IMR-90 (cell line): ENCODE measurements around the gene PACS1. TPM values are rescaled to one million over a fixed set of nuclear protein-coding genes. Genes with fewer than 3 reads are reported as not detected.

Source experiments
- ATAC-seq: fragments of 200-7000 bp; cut with Tn5 transposase; 2 replicates; pipeline ENCODE4 v1.9.1; 2020; ENCODE audit warnings: low read depth, mild to moderate bottlenecking, moderate library complexity
- BruUV-seq: library from RNA; stranded (reverse); fragments of 400-500 nt; replicated peaks from 2 replicates; lab custom pipeline; 2021; lab: Mats Ljungman, UMichigan
- CTCF ChIA-PET: fragments of 300-600 bp; formaldehyde crosslinking; extraction: SDS; loops from one replicate; lab custom pipeline; 2021; ENCODE audit warnings: antibody characterized with exemption; lab: Yijun Ruan, JAX
- POLR2A ChIA-PET: fragments of 300-600 bp; sonication (Branson Sonifier 250); formaldehyde crosslinking; loops from one replicate; lab custom pipeline; 2022; ENCODE audit warnings: antibody characterized with exemption; ENCODE audit not compliant: unreplicated experiment; lab: Charles Lee
- DNase-seq: peaks from one replicate; pipeline ENCODE4 v3.0.0; 2013
- H2AFZ ChIP-seq: replicated peaks from 2 replicates; pipeline ENCODE3; 2013; ENCODE audit warnings: low read length, mild to moderate bottlenecking; ENCODE audit not compliant: poor library complexity
- H2AK5ac ChIP-seq: 2 replicates; pipeline ENCODE4 v1.6.1; 2013; ENCODE audit warnings: low read depth, low read length, inconsistent platforms
- H2AK9ac ChIP-seq: replicated peaks from 2 replicates; pipeline ENCODE3; 2013; ENCODE audit warnings: mild to moderate bottlenecking, low read depth, low read length, moderate library complexity; ENCODE audit not compliant: poor library complexity
- H2BK120ac ChIP-seq: 2 replicates; pipeline ENCODE4 v1.6.1; 2013; ENCODE audit warnings: low read depth, low read length, inconsistent platforms
- H2BK15ac ChIP-seq: 3 replicates; pipeline ENCODE4 v1.6.1; 2013; ENCODE audit warnings: low read depth, low read length, inconsistent platforms
- H2BK20ac ChIP-seq: 2 replicates; pipeline ENCODE4 v1.6.1; 2013; ENCODE audit warnings: low read depth, mild to moderate bottlenecking, inconsistent platforms, low read length, moderate library complexity
- H2BK5ac ChIP-seq: 2 replicates; pipeline ENCODE4 v1.6.1; 2013; ENCODE audit warnings: mild to moderate bottlenecking, low read depth, low read length, inconsistent platforms; ENCODE audit not compliant: poor library complexity, severe bottlenecking
- H3K14ac ChIP-seq: replicated peaks from 2 replicates; pipeline ENCODE4 v1.6.1; 2013; ENCODE audit warnings: low read depth, low read length, inconsistent platforms
- H3K18ac ChIP-seq: 2 replicates; pipeline ENCODE4 v1.6.1; 2013; ENCODE audit warnings: low read depth, low read length, control low read depth
- H3K23ac ChIP-seq: 2 replicates; pipeline ENCODE4 v1.6.1; 2013; ENCODE audit warnings: low read depth, low read length, inconsistent platforms
- H3K27ac ChIP-seq: 2 replicates; pipeline ENCODE4 v1.5.1; 2013; ENCODE audit warnings: mild to moderate bottlenecking, control low read depth, low read length; ENCODE audit not compliant: insufficient read depth
- H3K27me3 ChIP-seq: 2 replicates; pipeline ENCODE4 v1.6.1; 2013; ENCODE audit warnings: low read length; ENCODE audit not compliant: control insufficient read depth, insufficient read depth
- H3K36me3 ChIP-seq: 2 replicates; pipeline ENCODE4 v1.6.1; 2013; ENCODE audit warnings: low read length, mixed read lengths; ENCODE audit not compliant: control insufficient read depth, insufficient read depth
- H3K4ac ChIP-seq: 2 replicates; pipeline ENCODE4 v1.6.1; 2013; ENCODE audit warnings: low read depth, low read length, inconsistent platforms
- H3K4me1 ChIP-seq: 2 replicates; pipeline ENCODE4 v1.6.1; 2013; ENCODE audit warnings: low read length, mixed read lengths; ENCODE audit not compliant: control insufficient read depth, insufficient read depth
- H3K4me2 ChIP-seq: 2 replicates; pipeline ENCODE4 v1.6.1; 2013; ENCODE audit warnings: low read depth, mild to moderate bottlenecking, control low read depth, low read length, moderate library complexity
- H3K4me3 ChIP-seq: 2 replicates; pipeline ENCODE4 v1.5.1; 2013; ENCODE audit warnings: low read depth, mild to moderate bottlenecking, control low read depth, low read length, moderate library complexity; ENCODE audit not compliant: insufficient read depth
- H3K56ac ChIP-seq: 2 replicates; pipeline ENCODE4 v1.6.1; 2013; ENCODE audit warnings: low read length, inconsistent platforms; ENCODE audit not compliant: insufficient read depth; ENCODE audit errors: extremely low read depth
- H3K79me1 ChIP-seq, 2 experiments: 2 replicates each; pipeline ENCODE4 v1.6.1; 2013; ENCODE audit warnings: low read length in 2 of 2, inconsistent platforms in 1 of 2, low read depth in 1 of 2
- H3K9ac ChIP-seq: 2 replicates; pipeline ENCODE4 v1.6.1; 2013; ENCODE audit warnings: low read depth, low read length, control low read depth
- H3K9me1 ChIP-seq: 2 replicates; pipeline ENCODE4 v1.6.1; 2013; ENCODE audit warnings: low read length, inconsistent platforms; ENCODE audit not compliant: insufficient read depth
- H3K9me3 ChIP-seq: 2 replicates; pipeline ENCODE4 v1.6.1; 2013; ENCODE audit warnings: low read length; ENCODE audit not compliant: control insufficient read depth, insufficient read depth
- H4K20me1 ChIP-seq: 2 replicates; pipeline ENCODE4 v1.6.1; 2013; ENCODE audit warnings: low read length, inconsistent platforms; ENCODE audit not compliant: insufficient read depth
- H4K5ac ChIP-seq: 2 replicates; pipeline ENCODE4 v1.6.1; 2013; ENCODE audit warnings: mild to moderate bottlenecking, low read depth, low read length, control low read depth
- H4K8ac ChIP-seq, 2 experiments: 2 replicates each; pipeline ENCODE4 v1.6.1; 2013; ENCODE audit warnings: low read depth in 2 of 2, low read length in 2 of 2, control low read depth in 1 of 2, inconsistent platforms in 1 of 2
- H4K91ac ChIP-seq: 2 replicates; pipeline ENCODE4 v1.6.1; 2013; ENCODE audit warnings: low read depth, low read length, inconsistent platforms; ENCODE audit not compliant: insufficient read depth
- BHLHE40 ChIP-seq: fragments of 150-350 bp; IDR thresholded peaks from 2 replicates; pipeline ENCODE4 v1.6.1; 2016; ENCODE audit warnings: mild to moderate bottlenecking, low read depth, low read length
- CEBPB ChIP-seq: IDR thresholded peaks from 2 replicates; pipeline ENCODE4 v1.6.1; 2012; ENCODE audit warnings: low read depth, low read length, improper control_type of control experiment
- FOS ChIP-seq: fragments of 150-350 bp; IDR thresholded peaks from 2 replicates; pipeline ENCODE4 v1.6.1; 2016; ENCODE audit warnings: low read depth, low read length
- MAFK ChIP-seq: IDR thresholded peaks from 2 replicates; pipeline ENCODE4 v1.6.1; 2012; ENCODE audit warnings: low read depth, low read length, improper control_type of control experiment
- MAZ ChIP-seq: IDR thresholded peaks from 2 replicates; pipeline ENCODE4 v1.6.1; 2012; ENCODE audit warnings: low read depth, mild to moderate bottlenecking, low read length, improper control_type of control experiment, moderate library complexity, borderline replicate concordance
- MXI1 ChIP-seq: IDR thresholded peaks from 2 replicates; pipeline ENCODE4 v1.6.1; 2012; ENCODE audit warnings: low read depth, mild to moderate bottlenecking, low read length, moderate library complexity, borderline replicate concordance
- NFE2L2 ChIP-seq: fragments of 150-350 bp; IDR thresholded peaks from 2 replicates; pipeline ENCODE4 v1.6.1; 2016; ENCODE audit warnings: low read depth, mild to moderate bottlenecking, low read length
- POLR2A ChIP-seq: IDR thresholded peaks from 2 replicates; pipeline ENCODE4 v1.6.1; 2012; ENCODE audit warnings: mild to moderate bottlenecking, low read depth, low read length
- RCOR1 ChIP-seq: IDR thresholded peaks from 2 replicates; pipeline ENCODE4 v1.6.1; 2012; ENCODE audit warnings: mild to moderate bottlenecking, low read length, improper control_type of control experiment; ENCODE audit not compliant: insufficient replicate concordance
- RFX5 ChIP-seq: IDR thresholded peaks from 2 replicates; pipeline ENCODE4 v1.8.0; 2012; ENCODE audit warnings: low read depth, mild to moderate bottlenecking, low read length, moderate library complexity
- WGBS, 2 experiments: methylation state at CpG; one replicate each; pipeline versions ENCODE4 v1.1.5 to v1.1.7; 2013; ENCODE audit warnings: missing lambda C conversion rate in 2 of 2; ENCODE audit not compliant: insufficient read length in 1 of 2; ENCODE audit errors: extremely low coverage in 2 of 2; 5-methylcytosine and 5-hydroxymethylcytosine counted together
- dilution Hi-C: fragments of 300-500 bp; cut with HindIII; formaldehyde crosslinking; loops from one replicate; pipeline ENCODE4 v1.14.3; 2018; ENCODE audit warnings: low sequenced_read_pairs; ENCODE audit not compliant: unreplicated experiment
- in situ Hi-C: fragments of 300-500 bp; cut with MboI; formaldehyde crosslinking; loops from 3 replicates; pipeline ENCODE4 v1.14.3; 2019; ENCODE audit warnings: low sequenced_read_pairs, inconsistent platforms, mixed read lengths
- intact Hi-C: fragments of 100-400 bp; cut with micrococcal nuclease; formaldehyde crosslinking; loops from 2 replicates; pipeline ENCODE4 v1.10.0; 2022
- polyA plus RNA-seq, 3 experiments: library from polyadenylated mRNA; depleted of rRNA; stranded (reverse); fragments of >200 nt; gene quantifications; 2 replicates each; pipeline ENCODE4 v1.2.3, GENCODE V29; 2012; ENCODE audit warnings: low replicate concordance in 1 of 3
- total RNA-seq: library from RNA; depleted of rRNA; stranded (reverse); fragments of >200 nt; gene quantifications from 2 replicates; pipeline ENCODE4 v1.2.3, GENCODE V29; 2012
- TF ChIP-seq, protein P1 (sequence below): conservative IDR thresholded peaks from 2 replicates; pipeline ENCODE4 v1.5.1; 2012; ENCODE audit warnings: mild to moderate bottlenecking, low read depth, low read length, improper control_type of control experiment
- TF ChIP-seq, protein P2 (sequence below): fragments of 150-350 bp; IDR thresholded peaks from 2 replicates; pipeline ENCODE4 v1.6.1; 2016; ENCODE audit warnings: low read depth, mild to moderate bottlenecking, low read length, moderate library complexity, borderline replicate concordance

PACS1 gene
- total and polyA plus RNA-seq, 2 of the 4 experiments (the other 2 are of a cell fraction) = 7.3 to 32.0 TPM

DNA sequence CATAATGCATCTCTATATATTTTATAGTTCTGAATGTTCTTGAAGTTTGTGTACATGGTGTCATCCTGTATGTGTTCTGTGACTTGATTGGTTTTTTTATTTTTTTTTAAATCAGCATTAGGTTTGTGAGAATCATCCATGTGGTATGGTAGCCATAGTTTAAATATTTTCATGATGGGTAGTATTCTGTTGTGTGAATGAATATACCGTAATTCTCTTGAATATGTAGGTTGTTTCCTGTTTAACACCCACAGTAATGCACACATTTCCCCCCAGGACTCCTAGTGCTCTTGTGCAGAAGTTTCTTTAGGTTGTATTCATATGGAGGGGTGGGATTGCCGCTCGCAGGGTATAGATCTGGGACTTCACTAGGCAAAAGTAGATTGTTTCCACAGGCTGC is 2.0 kb downstream of the PACS1 start:
- dilution Hi-C loops (no loop called here), intact Hi-C loops (loop anchor here (5.0 kb wide), 1 partner anchor 40 kb away; no protein-coding TSS in a partner anchor), in situ Hi-C loops (no loop called here)
- Histone ChIP-seq H2BK20ac (no peak overlapping the region), H3K27me3 (no peaks in the 10 kb centered on the region), H2AK5ac (no peak overlapping the region; the same call in 1 of the 2 replicates), H3K4me2 (peak overlapping the region; percentile 44; the same call in 1 of the 2 replicates), H3K14ac (no peak overlapping the region; the same call in 1 of the 2 replicates), H3K9me1 (peaks cover 19% of the 10 kb centered on the region), H4K5ac (no peak overlapping the region), H4K20me1 (peaks cover 33% of the 10 kb centered on the region), H3K27ac (no peak overlapping the region), H2BK120ac (no peak overlapping the region), H2AK9ac (no peak overlapping the region), H3K36me3 (peaks cover 34% of the 10 kb centered on the region), H3K18ac (no peak overlapping the region), H4K91ac (no peak overlapping the region), H3K23ac (peak overlapping the region; percentile 60; the same call in 1 of the 2 replicates), H3K9me3 (no peaks in the 10 kb centered on the region), H3K4me3 (no peak overlapping the region), H3K56ac (no peak overlapping the region), H2BK15ac (no peak overlapping the region), H2AFZ (no peak overlapping the region), H3K4ac (peak overlapping the region; percentile 29; the same call in 1 of the 2 replicates), H3K79me1 (peaks cover 27 to 62% of the 10 kb centered on the region in 2 experiments), H3K9ac (no peak overlapping the region), H3K4me1 (peaks cover 17% of the 10 kb centered on the region), H4K8ac (no peak overlapping the region), H2BK5ac (no peak overlapping the region)
- no peak for TF ChIP-seq FOS
- TF ChIP-seq, protein P1, sequence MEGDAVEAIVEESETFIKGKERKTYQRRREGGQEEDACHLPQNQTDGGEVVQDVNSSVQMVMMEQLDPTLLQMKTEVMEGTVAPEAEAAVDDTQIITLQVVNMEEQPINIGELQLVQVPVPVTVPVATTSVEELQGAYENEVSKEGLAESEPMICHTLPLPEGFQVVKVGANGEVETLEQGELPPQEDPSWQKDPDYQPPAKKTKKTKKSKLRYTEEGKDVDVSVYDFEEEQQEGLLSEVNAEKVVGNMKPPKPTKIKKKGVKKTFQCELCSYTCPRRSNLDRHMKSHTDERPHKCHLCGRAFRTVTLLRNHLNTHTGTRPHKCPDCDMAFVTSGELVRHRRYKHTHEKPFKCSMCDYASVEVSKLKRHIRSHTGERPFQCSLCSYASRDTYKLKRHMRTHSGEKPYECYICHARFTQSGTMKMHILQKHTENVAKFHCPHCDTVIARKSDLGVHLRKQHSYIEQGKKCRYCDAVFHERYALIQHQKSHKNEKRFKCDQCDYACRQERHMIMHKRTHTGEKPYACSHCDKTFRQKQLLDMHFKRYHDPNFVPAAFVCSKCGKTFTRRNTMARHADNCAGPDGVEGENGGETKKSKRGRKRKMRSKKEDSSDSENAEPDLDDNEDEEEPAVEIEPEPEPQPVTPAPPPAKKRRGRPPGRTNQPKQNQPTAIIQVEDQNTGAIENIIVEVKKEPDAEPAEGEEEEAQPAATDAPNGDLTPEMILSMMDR = no peak
- TF ChIP-seq CEBPB = no peak
- no peak for TF ChIP-seq MAZ
- TF ChIP-seq BHLHE40 = no peak
- no peak for TF ChIP-seq MAFK
- TF ChIP-seq, protein P2, sequence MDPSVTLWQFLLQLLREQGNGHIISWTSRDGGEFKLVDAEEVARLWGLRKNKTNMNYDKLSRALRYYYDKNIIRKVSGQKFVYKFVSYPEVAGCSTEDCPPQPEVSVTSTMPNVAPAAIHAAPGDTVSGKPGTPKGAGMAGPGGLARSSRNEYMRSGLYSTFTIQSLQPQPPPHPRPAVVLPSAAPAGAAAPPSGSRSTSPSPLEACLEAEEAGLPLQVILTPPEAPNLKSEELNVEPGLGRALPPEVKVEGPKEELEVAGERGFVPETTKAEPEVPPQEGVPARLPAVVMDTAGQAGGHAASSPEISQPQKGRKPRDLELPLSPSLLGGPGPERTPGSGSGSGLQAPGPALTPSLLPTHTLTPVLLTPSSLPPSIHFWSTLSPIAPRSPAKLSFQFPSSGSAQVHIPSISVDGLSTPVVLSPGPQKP = no peak
- TF ChIP-seq MXI1 = no peak
- no peak for TF ChIP-seq POLR2A
- no peak for TF ChIP-seq RCOR1
- no peak for TF ChIP-seq NFE2L2
- no peak for TF ChIP-seq RFX5
- POLR2A ChIA-PET = no interaction called here
- no TSS peak for BruUV-seq
- peak; percentile 28 for DNase-seq
- WGBS, 2 experiments = no CpG with 5 or more reads among the region's 3 CpGs
- CTCF ChIA-PET = interaction anchor here (0.7 kb wide), 1 partner anchor 16 kb away, joined by 3 read pairs; no protein-coding TSS in a partner anchor
- ATAC-seq = no peak
